Osteocyte (in vitro differentiated cells): Measurements from ENCODE around the gene OR7G2. TPM values are rescaled to one million over a fixed set of nuclear protein-coding genes. Genes with fewer than 3 reads are reported as not detected.
A peak's percentile ranks its signal among the peaks of the same experiment; 100 is the strongest.

Experiments used
- DNase-seq: peaks from one replicate; pipeline ENCODE4 v3.0.0; 2021; ENCODE audit warnings: mixed read lengths; ENCODE audit not compliant: unreplicated experiment; ENCODE audit errors: extremely low spot score
- H3K27ac Mint-ChIP-seq: one replicate; pipeline ENCODE4 v1.8.0; 2021; ENCODE audit warnings: mild to moderate bottlenecking, mixed read lengths; ENCODE audit not compliant: unreplicated experiment
- H3K27me3 Mint-ChIP-seq: one replicate; pipeline ENCODE4 v1.8.0; 2021; ENCODE audit warnings: mixed read lengths; ENCODE audit not compliant: unreplicated experiment
- H3K36me3 Mint-ChIP-seq: one replicate; pipeline ENCODE4 v1.8.0; 2021; ENCODE audit warnings: mixed read lengths; ENCODE audit not compliant: unreplicated experiment
- H3K4me1 Mint-ChIP-seq: one replicate; pipeline ENCODE4 v1.8.0; 2021; ENCODE audit warnings: mixed read lengths; ENCODE audit not compliant: unreplicated experiment
- H3K4me3 Mint-ChIP-seq: one replicate; pipeline ENCODE4 v1.8.0; 2021; ENCODE audit warnings: mild to moderate bottlenecking, moderate library complexity, mixed read lengths; ENCODE audit not compliant: unreplicated experiment
- H3K9me3 Mint-ChIP-seq: one replicate; pipeline ENCODE4 v1.8.0; 2021; ENCODE audit warnings: mixed read lengths; ENCODE audit not compliant: unreplicated experiment
- total RNA-seq: library from RNA; stranded (reverse); gene quantifications from 2 replicates; pipeline ENCODE4 v1.2.1, GENCODE V29; 2021
- TF ChIP-seq, protein P1 (sequence below): fragments of 200-600 bp; sonication (generic); IDR thresholded peaks from 2 replicates; pipeline ENCODE4 v1.5.0; 2021; ENCODE audit warnings: antibody characterized with exemption, mild to moderate bottlenecking, moderate library complexity

The OR7G2 gene
- total RNA-seq, 1 donor from 2014 or later, result not detected

- Mint-ChIP-seq H3K27ac (no peak overlapping the region), H3K4me3 (no peak overlapping the region), H3K27me3 (no peaks in the 10 kb centered on the region), H3K36me3 (peaks cover 76% of the 10 kb centered on the region), H3K4me1 (no peaks in the 10 kb centered on the region), H3K9me3 (peaks cover 53% of the 10 kb centered on the region)
- DNase-seq, result no peak
- TF ChIP-seq, protein P1, sequence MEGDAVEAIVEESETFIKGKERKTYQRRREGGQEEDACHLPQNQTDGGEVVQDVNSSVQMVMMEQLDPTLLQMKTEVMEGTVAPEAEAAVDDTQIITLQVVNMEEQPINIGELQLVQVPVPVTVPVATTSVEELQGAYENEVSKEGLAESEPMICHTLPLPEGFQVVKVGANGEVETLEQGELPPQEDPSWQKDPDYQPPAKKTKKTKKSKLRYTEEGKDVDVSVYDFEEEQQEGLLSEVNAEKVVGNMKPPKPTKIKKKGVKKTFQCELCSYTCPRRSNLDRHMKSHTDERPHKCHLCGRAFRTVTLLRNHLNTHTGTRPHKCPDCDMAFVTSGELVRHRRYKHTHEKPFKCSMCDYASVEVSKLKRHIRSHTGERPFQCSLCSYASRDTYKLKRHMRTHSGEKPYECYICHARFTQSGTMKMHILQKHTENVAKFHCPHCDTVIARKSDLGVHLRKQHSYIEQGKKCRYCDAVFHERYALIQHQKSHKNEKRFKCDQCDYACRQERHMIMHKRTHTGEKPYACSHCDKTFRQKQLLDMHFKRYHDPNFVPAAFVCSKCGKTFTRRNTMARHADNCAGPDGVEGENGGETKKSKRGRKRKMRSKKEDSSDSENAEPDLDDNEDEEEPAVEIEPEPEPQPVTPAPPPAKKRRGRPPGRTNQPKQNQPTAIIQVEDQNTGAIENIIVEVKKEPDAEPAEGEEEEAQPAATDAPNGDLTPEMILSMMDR, result no peak
These were observed 42.7 kb upstream of the OR7G2 start for GRCh38 chr19:9149997-9150396.

GRCh38 chr19:9148697-9149096 lies 41.4 kb upstream of the OR7G2 start:
- Mint-ChIP-seq H3K27ac (no peak overlapping the region), H3K4me1 (peaks cover 2% of the 10 kb centered on the region), H3K4me3 (no peak overlapping the region)

DNA sequence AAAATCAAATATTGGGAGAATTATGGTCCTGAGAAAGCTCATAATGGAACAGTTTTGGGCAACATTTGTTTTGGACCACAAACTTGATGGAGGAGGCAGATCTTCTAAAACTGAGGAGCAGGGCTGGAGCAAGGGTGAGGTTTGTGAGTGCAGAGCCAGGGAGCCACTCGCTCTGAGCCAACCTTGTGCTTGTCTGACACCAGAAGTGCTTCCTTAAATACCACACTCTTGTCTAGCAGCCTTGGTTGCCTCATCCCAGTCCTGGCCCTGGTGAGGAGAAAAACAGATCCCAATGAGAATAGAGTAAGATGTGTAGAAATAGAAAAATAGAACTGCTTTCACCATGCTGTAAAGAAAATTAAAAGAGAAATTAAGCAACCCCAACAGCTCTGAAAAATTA lies 39.6 kb upstream of the OR7G2 start:
- TF ChIP-seq, protein P1, result no peak
- H3K27me3 Mint-ChIP-seq, result no peaks in the 10 kb centered on the region
- peaks cover 71% of the 10 kb centered on the region for H3K36me3 Mint-ChIP-seq
- H3K27ac Mint-ChIP-seq, result no peak overlapping the region
- no peak overlapping the region for H3K4me3 Mint-ChIP-seq
- peaks cover 8% of the 10 kb centered on the region for H3K4me1 Mint-ChIP-seq
- DNase-seq, result no peak
- H3K9me3 Mint-ChIP-seq, result peaks cover 48% of the 10 kb centered on the region

More at GRCh38 chr19:9148697-9149096, 41.4 kb upstream of the OR7G2 start:
- no peak for DNase-seq
- TF ChIP-seq, protein P1, result no peak
- peaks cover 51% of the 10 kb centered on the region for H3K9me3 Mint-ChIP-seq
- peaks cover 75% of the 10 kb centered on the region for H3K36me3 Mint-ChIP-seq
- no peaks in the 10 kb centered on the region for H3K27me3 Mint-ChIP-seq

GRCh38 chr19:9144920-9145319 lies 37.6 kb upstream of the OR7G2 start:
- TF ChIP-seq, protein P1, result no peak
- Mint-ChIP-seq H3K4me1 (peaks cover 19% of the 10 kb centered on the region), H3K27ac (no peak overlapping the region), H3K9me3 (peaks cover 32% of the 10 kb centered on the region), H3K4me3 (no peak overlapping the region), H3K27me3 (no peaks in the 10 kb centered on the region), H3K36me3 (peaks cover 54% of the 10 kb centered on the region)
- no peak for DNase-seq

DNA sequence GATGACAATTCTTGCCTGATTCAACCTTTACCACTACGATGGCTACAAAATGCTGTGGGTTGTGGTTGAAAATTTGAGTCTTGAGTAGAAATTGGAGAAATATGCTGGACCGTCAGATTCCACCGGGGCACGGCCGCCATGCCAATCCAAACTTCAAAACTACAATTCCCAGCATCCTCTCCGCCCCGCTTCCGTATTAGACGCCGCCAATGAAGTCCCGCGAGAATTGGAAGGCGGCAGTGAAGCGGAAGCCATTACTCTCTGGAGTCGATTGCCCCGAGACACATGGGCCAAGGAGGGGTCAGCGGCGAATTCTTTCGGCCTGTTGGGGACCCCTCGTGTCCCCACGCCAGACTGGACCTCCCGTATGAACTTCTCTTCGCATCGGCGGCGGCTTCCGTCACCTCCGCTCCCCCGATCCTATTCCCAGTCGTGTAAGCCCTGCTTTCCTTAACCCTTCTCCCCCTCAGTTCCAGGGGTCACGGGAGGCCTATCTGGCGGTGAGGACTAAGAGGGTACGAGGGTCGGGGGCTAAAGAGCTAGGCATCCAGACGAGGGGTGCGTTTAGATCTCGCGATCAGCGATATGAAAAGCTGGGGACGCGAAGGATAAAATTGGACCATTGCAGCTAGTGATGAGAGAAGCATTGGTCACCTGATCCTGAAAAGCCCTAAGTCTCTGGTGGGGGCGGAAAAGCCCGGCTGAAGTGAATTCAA lies 33.0 kb upstream of the OR7G2 start, which contains the start of gene ZNF317:
ZNF317 (plus strand) TSS at position 239 of the 716 bp plus-strand sequence. CDS start 15,620 bp downstream, outside the sequence.
- peaks cover 28% of the 10 kb centered on the region for H3K36me3 Mint-ChIP-seq
- H3K27me3 Mint-ChIP-seq, result no peaks in the 10 kb centered on the region
- DNase-seq, result peak; percentile 95
- peak within 1 kb of the TSS; percentile 95 for H3K27ac Mint-ChIP-seq
- H3K9me3 Mint-ChIP-seq, result peaks cover 15% of the 10 kb centered on the region
- H3K4me3 Mint-ChIP-seq, result peak within 1 kb of the TSS; percentile 96
- peaks cover 20% of the 10 kb centered on the region for H3K4me1 Mint-ChIP-seq
- TF ChIP-seq, protein P1, result no peak
